HEK293 (cell line): Measurements from ENCODE around the gene PDE11A.

Experiments used
- CTCF ChIA-PET: fragments of 350-600 bp; formaldehyde crosslinking; extraction: SDS; loops from one replicate; lab custom pipeline; 2021; ENCODE audit warnings: antibody characterized with exemption; lab: Yijun Ruan, JAX
- POLR2A ChIA-PET: fragments of 300-600 bp; formaldehyde crosslinking; extraction: SDS; loops from one replicate; lab custom pipeline; 2020; ENCODE audit warnings: antibody characterized with exemption, inconsistent platforms; lab: Yijun Ruan, JAX
- H3K27ac ChIP-seq: fragments of 200-500 bp; sonication (Bioruptor generic); 2 replicates; pipeline ENCODE4 v1.5.1; 2014; ENCODE audit warnings: low read depth, low read length, control low read depth, inconsistent platforms; ENCODE audit errors: extremely low read depth
- H3K36me3 ChIP-seq, 2 experiments: fragments of 200-500 bp in 1 of 2; sonication (Bioruptor generic) in 1 of 2; 1 replicate in 1 of 2; 2 replicates in 1 of 2; pipeline ENCODE4 v1.5.1; 2014 to 2017; ENCODE audit warnings: inconsistent platforms in 2 of 2, low read length in 2 of 2; ENCODE audit not compliant: control insufficient read depth in 2 of 2, insufficient read depth in 1 of 2
- H3K4me1 ChIP-seq: fragments of 200-500 bp; sonication (Bioruptor generic); 2 replicates; pipeline ENCODE4 v1.5.1; 2014; ENCODE audit warnings: mild to moderate bottlenecking, low read length, inconsistent platforms; ENCODE audit not compliant: control insufficient read depth, insufficient read depth
- H3K4me3 ChIP-seq: 2 replicates; pipeline ENCODE4 v1.5.1; 2011; ENCODE audit warnings: low read depth, mild to moderate bottlenecking, control low read depth, low read length, moderate library complexity
- H3K9me3 ChIP-seq: fragments of 200-500 bp; sonication (Bioruptor generic); 2 replicates; pipeline ENCODE4 v1.5.1; 2014; ENCODE audit warnings: low read depth, low read length, inconsistent platforms; ENCODE audit not compliant: control insufficient read depth, insufficient read depth
- BCL11A ChIP-seq: fragments of 450-650 bp; formaldehyde crosslinking; IDR thresholded peaks from 2 replicates; pipeline ENCODE4 v1.5.1; 2016; ENCODE audit warnings: low read depth, missing biosample characterization, missing genetic modification characterization
- GFI1B ChIP-seq: fragments of 450-650 bp; formaldehyde crosslinking; IDR thresholded peaks from 2 replicates; pipeline ENCODE4 v1.5.1; 2016; ENCODE audit warnings: missing biosample characterization, missing genetic modification characterization
- IKZF3 ChIP-seq: fragments of 450-650 bp; IDR thresholded peaks from 2 replicates; pipeline ENCODE4 v1.5.0; 2018; ENCODE audit warnings: missing biosample characterization, mild to moderate bottlenecking, missing genetic modification characterization, moderate library complexity
- KLF17 ChIP-seq: fragments of 450-650 bp; formaldehyde crosslinking; IDR thresholded peaks from 2 replicates; pipeline ENCODE4 v1.5.1; 2016; ENCODE audit warnings: missing biosample characterization, missing genetic modification characterization
- KLF8 ChIP-seq: fragments of 450-650 bp; formaldehyde crosslinking; IDR thresholded peaks from 2 replicates; pipeline ENCODE4 v1.5.1; 2016; ENCODE audit warnings: missing biosample characterization, missing genetic modification characterization
- TRIM28 ChIP-seq: IDR thresholded peaks from 2 replicates; pipeline ENCODE4 v1.6.1; 2011; ENCODE audit warnings: low read length, control low read depth, borderline replicate concordance
- WT1 ChIP-seq: fragments of 450-650 bp; formaldehyde crosslinking; IDR thresholded peaks from 2 replicates; pipeline ENCODE4 v1.5.1; 2016; ENCODE audit warnings: missing biosample characterization, missing genetic modification characterization
- ZBTB10 ChIP-seq: fragments of 450-650 bp; formaldehyde crosslinking; IDR thresholded peaks from 2 replicates; pipeline ENCODE4 v1.5.1; 2016; ENCODE audit warnings: missing biosample characterization, missing genetic modification characterization
- ZBTB21 ChIP-seq: fragments of 450-650 bp; formaldehyde crosslinking; IDR thresholded peaks from 2 replicates; pipeline ENCODE4 v1.5.1; 2017; ENCODE audit warnings: missing biosample characterization, missing genetic modification characterization
- ZNF114 ChIP-seq: fragments of 450-650 bp; formaldehyde crosslinking; IDR thresholded peaks from 2 replicates; pipeline ENCODE4 v1.5.0; 2017; ENCODE audit warnings: missing biosample characterization, missing genetic modification characterization
- ZNF174 ChIP-seq: fragments of 450-650 bp; formaldehyde crosslinking; IDR thresholded peaks from 2 replicates; pipeline ENCODE4 v1.5.0; 2017; ENCODE audit warnings: missing biosample characterization, mild to moderate bottlenecking, missing genetic modification characterization
- ZNF184 ChIP-seq: fragments of 450-650 bp; IDR thresholded peaks from 2 replicates; pipeline ENCODE4 v1.5.1; 2018; ENCODE audit warnings: missing biosample characterization, mild to moderate bottlenecking, missing genetic modification characterization
- ZNF248 ChIP-seq: fragments of 450-650 bp; formaldehyde crosslinking; IDR thresholded peaks from 2 replicates; pipeline ENCODE4 v1.5.1; 2017; ENCODE audit warnings: missing biosample characterization, missing genetic modification characterization
- ZNF266 ChIP-seq: fragments of 450-650 bp; formaldehyde crosslinking; IDR thresholded peaks from 2 replicates; pipeline ENCODE4 v1.5.1; 2016; ENCODE audit warnings: missing biosample characterization, missing genetic modification characterization, low read depth
- ZNF292 ChIP-seq: fragments of 450-650 bp; formaldehyde crosslinking; IDR thresholded peaks from 2 replicates; pipeline ENCODE4 v1.5.1; 2016; ENCODE audit warnings: low read depth, missing biosample characterization, missing genetic modification characterization, borderline replicate concordance
- ZNF354C ChIP-seq: fragments of 450-650 bp; formaldehyde crosslinking; IDR thresholded peaks from 2 replicates; pipeline ENCODE4 v1.5.1; 2016; ENCODE audit warnings: missing biosample characterization, missing genetic modification characterization, low read depth, borderline replicate concordance
- ZNF394 ChIP-seq: fragments of 450-650 bp; formaldehyde crosslinking; IDR thresholded peaks from 2 replicates; pipeline ENCODE4 v1.5.1; 2016; ENCODE audit warnings: missing biosample characterization, missing genetic modification characterization, mild to moderate bottlenecking, moderate library complexity, borderline replicate concordance
- ZNF416 ChIP-seq: fragments of 450-650 bp; formaldehyde crosslinking; IDR thresholded peaks from 2 replicates; pipeline ENCODE4 v1.5.1; 2016; ENCODE audit warnings: missing biosample characterization, missing genetic modification characterization
- ZNF521 ChIP-seq: fragments of 450-650 bp; formaldehyde crosslinking; IDR thresholded peaks from 2 replicates; pipeline ENCODE4 v1.5.1; 2017; ENCODE audit warnings: missing biosample characterization, mild to moderate bottlenecking, missing genetic modification characterization
- ZNF558 ChIP-seq: fragments of 450-650 bp; formaldehyde crosslinking; IDR thresholded peaks from 2 replicates; pipeline ENCODE4 v1.5.1; 2016; ENCODE audit warnings: missing biosample characterization, missing genetic modification characterization
- ZNF654 ChIP-seq: fragments of 450-650 bp; formaldehyde crosslinking; IDR thresholded peaks from 2 replicates; pipeline ENCODE4 v1.5.1; 2016; ENCODE audit warnings: low read depth, missing biosample characterization, missing genetic modification characterization
- ZNF704 ChIP-seq: fragments of 450-650 bp; formaldehyde crosslinking; IDR thresholded peaks from 2 replicates; pipeline ENCODE4 v1.5.1; 2016; ENCODE audit warnings: missing biosample characterization, missing genetic modification characterization
- ZNF76 ChIP-seq: fragments of 450-650 bp; formaldehyde crosslinking; IDR thresholded peaks from 2 replicates; pipeline ENCODE4; 2016; ENCODE audit warnings: low read depth, missing biosample characterization, missing genetic modification characterization, borderline replicate concordance
- ZNF791 ChIP-seq: fragments of 450-650 bp; formaldehyde crosslinking; IDR thresholded peaks from 2 replicates; pipeline ENCODE4 v1.5.1; 2016; ENCODE audit warnings: missing biosample characterization, missing genetic modification characterization
- ZNF792 ChIP-seq: fragments of 450-650 bp; formaldehyde crosslinking; IDR thresholded peaks from 2 replicates; pipeline ENCODE4 v1.5.1; 2016; ENCODE audit warnings: missing biosample characterization, missing genetic modification characterization

The PDE11A gene

GRCh38 chr2:177754492-177754873 lies 318.1 kb downstream of the PDE11A start:
- CTCF ChIA-PET, result interaction anchor here (0.6 to 1.4 kb wide), 5 partner anchors 9 to 781 kb away, joined by 3 to 4 read pairs (median 3); no protein-coding TSS in a partner anchor
- Histone ChIP-seq H3K4me3 (no peak overlapping the region), H3K9me3 (no peaks in the 10 kb centered on the region), H3K4me1 (peaks cover 2% of the 10 kb centered on the region; the same call in 1 of the 2 replicates), H3K36me3 (no peaks in the 10 kb centered on the region), H3K27ac (no peak overlapping the region)
- no peak for TF ChIP-seq ZNF654
- POLR2A ChIA-PET, result no interaction called here

GRCh38 chr2:177753682-177754491 lies 318.7 kb downstream of the PDE11A start:
- Histone ChIP-seq H3K27ac (no peak overlapping the region), H3K4me3 (no peak overlapping the region), H3K4me1 (0 out of 2 replicates have a peak, but pooled peaks cover 2% of the 10 kb centered on the region), H3K9me3 (no peaks in the 10 kb centered on the region), H3K36me3 (no peaks in the 10 kb centered on the region)
- POLR2A ChIA-PET, result no interaction called here
- TF ChIP-seq ZNF184 (tag by site-specific recombination) (no peak), ZNF354C (tag by site-specific recombination) (no peak), KLF8 (tag by site-specific recombination) (no peak), ZBTB21 (no peak), ZNF792 (no peak), ZNF416 (tag by site-specific recombination) (no peak), ZNF394 (no peak), ZNF791 (no peak), ZNF174 (tag by site-specific recombination) (no peak), IKZF3 (no peak), ZNF292 (tag by site-specific recombination) (no peak), ZNF266 (no peak), GFI1B (tag by site-specific recombination) (no peak), ZNF704 (tag by site-specific recombination) (no peak), ZNF248 (tag by site-specific recombination) (no peak), ZNF521 (no peak), KLF17 (tag by site-specific recombination) (no peak), ZNF558 (tag by site-specific recombination) (no peak)
- CTCF ChIA-PET, result interaction anchor here (0.6 to 1.4 kb wide), 6 partner anchors 9 to 781 kb away, joined by 3 to 4 read pairs (median 3); no protein-coding TSS in a partner anchor

- H3K9me3 ChIP-seq, result no peaks in the 10 kb centered on the region
- no peaks in the 10 kb centered on the region for H3K36me3 ChIP-seq
- no peak overlapping the region for H3K4me3 ChIP-seq
- ChIA-PET POLR2A (no interaction called here), CTCF (interaction anchor here (2.9 kb wide), 1 partner anchor 23 kb away, joined by 9 read pairs; no protein-coding TSS in a partner anchor)
- no peak overlapping the region for H3K27ac ChIP-seq
- no peaks in the 10 kb centered on the region for H3K4me1 ChIP-seq
- TF ChIP-seq ZNF76 (tag by site-specific recombination) (no peak), BCL11A (tag by site-specific recombination) (no peak), ZBTB10 (tag by site-specific recombination) (no peak), GFI1B (tag by site-specific recombination) (no peak), KLF17 (tag by site-specific recombination) (no peak), WT1 (tag by site-specific recombination) (no peak), TRIM28 (no peak), ZNF114 (tag by site-specific recombination) (no peak)
Observed at GRCh38 chr2:177748360-177748759, 324.2 kb downstream of the PDE11A start.
